Activated T-cell treated with anti-CD3 and anti-CD28 coated beads for 24 hours (primary cell): ENCODE data around the gene NADSYN1.

Experiments
- DNase-seq: peaks from one replicate; pipeline ENCODE4 v3.0.0-alpha.2; 2020; ENCODE audit warnings: low read depth

Gene NADSYN1

GRCh38 chr11:71451596-71452198 is 1.3 kb upstream of the NADSYN1 start:
- no peak for DNase-seq

- DNase-seq = peak; percentile 46
Observed at GRCh38 chr11:71452199-71453036, 585 bp upstream of the NADSYN1 start.

GRCh38 chr11:71453918-71454304 is 908 bp downstream of the NADSYN1 start:
- DNase-seq = no peak

GRCh38 chr11:71454470-71455113 is 1.6 kb downstream of the NADSYN1 start:
- DNase-seq = no peak

GRCh38 chr11:71456294-71456693 is 3.3 kb downstream of the NADSYN1 start:
- no peak for DNase-seq

- DNase-seq = no peak
Observed at GRCh38 chr11:71456831-71457230, 3.8 kb downstream of the NADSYN1 start.

- no peak for DNase-seq
Observed at GRCh38 chr11:71458146-71459070, 5.4 kb downstream of the NADSYN1 start.

- no peak for DNase-seq
Observed at GRCh38 chr11:71459076-71459766, 6.2 kb downstream of the NADSYN1 start.

GRCh38 chr11:71459767-71460320 is 6.8 kb downstream of the NADSYN1 start:
- DNase-seq = no peak

- no peak for DNase-seq
Observed at GRCh38 chr11:71461696-71462095, 8.7 kb downstream of the NADSYN1 start.

GRCh38 chr11:71462726-71463125 is 9.7 kb downstream of the NADSYN1 start:
- DNase-seq = no peak

GRCh38 chr11:71463331-71464211 is 10.6 kb downstream of the NADSYN1 start:
- DNase-seq = no peak

- DNase-seq = no peak
Observed at GRCh38 chr11:71465054-71465453, 12.1 kb downstream of the NADSYN1 start.

- DNase-seq = no peak
Observed at GRCh38 chr11:71466358-71466757, 13.4 kb downstream of the NADSYN1 start.

GRCh38 chr11:71467164-71467563 is 14.2 kb downstream of the NADSYN1 start:
- no peak for DNase-seq

- no peak for DNase-seq
Observed at GRCh38 chr11:71470946-71471345, 17.9 kb downstream of the NADSYN1 start.

GRCh38 chr11:71472357-71472885 is 19.4 kb downstream of the NADSYN1 start:
- no peak for DNase-seq

GRCh38 chr11:71472941-71473792 is 20.2 kb downstream of the NADSYN1 start:
- no peak for DNase-seq

- DNase-seq = no peak
Observed at GRCh38 chr11:71473793-71474080, 20.7 kb downstream of the NADSYN1 start.
